ENCODE data around the gene ZC2HC1C.
"Not testable (repeated sequence)": the region's sequence is repeated elsewhere in the genome, so short reads cannot be mapped to it uniquely, and the experiment has no call there.

Gene ZC2HC1C

DNA sequence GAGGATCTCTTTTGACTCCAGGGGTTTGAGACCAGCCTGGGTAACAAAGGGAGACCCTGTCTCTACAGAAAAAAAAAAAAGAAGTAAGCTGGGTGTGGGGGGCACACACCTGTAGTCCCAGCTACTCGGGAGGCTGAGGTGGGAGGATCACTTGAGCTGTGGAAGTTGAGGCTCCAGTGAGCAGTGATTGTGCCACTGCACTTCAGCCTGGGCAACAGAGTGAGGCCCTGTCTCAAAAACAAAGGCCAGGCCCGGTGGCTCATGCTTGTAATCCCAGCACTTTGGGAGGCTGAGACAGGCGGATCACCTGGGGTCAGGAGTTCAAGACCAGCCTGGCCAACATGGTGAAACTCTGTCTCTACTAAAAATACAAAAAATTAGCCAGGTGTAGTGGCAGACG, 1.7 kb upstream of the ZC2HC1C start:
- not testable (repeated sequence) for H3K9me3 ChIP-seq (ENCODE audit: control insufficient read depth, low read length); H3K27me3 ChIP-seq (replicated peaks; ENCODE audit: control insufficient read depth, insufficient read depth, low read length, poor library complexity, severe bottlenecking); H3K27ac ChIP-seq (ENCODE audit: insufficient read depth, low read length, poor library complexity, severe bottlenecking); DNase-seq; H3K36me3 ChIP-seq (ENCODE audit: control insufficient read depth, insufficient read depth, low read length); H3K4me3 ChIP-seq (ENCODE audit: insufficient read depth, low read depth, low read length, poor library complexity, severe bottlenecking)
- H3K4me1 ChIP-seq (ENCODE audit: control insufficient read depth, insufficient read depth, low read length, poor library complexity, severe bottlenecking), result peaks cover 13% of the 10 kb centered on the region

DNA sequence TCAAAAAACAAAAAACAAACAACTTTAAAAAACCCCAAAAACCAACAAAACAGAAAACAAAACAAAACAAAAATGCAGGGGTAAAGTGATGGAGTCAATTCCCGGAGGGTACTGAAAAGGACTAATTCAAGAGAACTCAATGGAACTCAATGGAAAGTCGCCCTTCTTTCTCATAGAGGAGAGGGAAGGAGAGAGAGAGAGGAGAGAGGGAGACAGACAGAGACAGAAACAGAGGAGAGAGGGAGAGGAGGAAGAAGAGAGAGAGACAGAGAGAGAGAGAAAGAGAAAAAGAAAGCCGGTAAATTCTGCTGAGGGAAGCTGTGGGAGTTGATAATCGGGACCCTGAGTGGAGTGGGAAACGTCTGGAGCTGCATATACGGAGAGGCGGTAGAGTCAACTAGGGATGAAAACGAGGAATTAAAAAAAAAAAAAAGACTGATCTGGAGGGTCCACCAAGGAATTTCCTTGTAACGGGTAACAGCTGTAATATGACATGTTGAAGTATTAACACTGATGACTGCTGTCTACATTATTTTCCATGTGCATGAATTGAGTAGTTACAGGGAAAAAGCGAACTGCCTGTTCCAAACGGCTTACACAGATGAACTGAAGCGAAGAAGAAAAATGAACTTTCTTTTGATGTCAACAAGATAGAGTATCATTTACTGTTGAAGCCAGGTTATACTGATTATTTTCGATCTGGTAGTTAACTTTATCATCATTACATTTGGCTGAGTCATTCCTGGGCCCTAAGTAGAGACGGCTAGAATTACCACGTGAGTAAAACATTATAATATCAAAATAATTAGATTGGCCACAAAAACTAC, 934 bp upstream of the ZC2HC1C start:
- Histone ChIP-seq H3K4me3 (ENCODE audit: insufficient read depth, low read depth, low read length, poor library complexity, severe bottlenecking) (peak overlapping the region; percentile 66), H3K4me1 (ENCODE audit: control insufficient read depth, insufficient read depth, low read length, poor library complexity, severe bottlenecking) (peaks cover 8% of the 10 kb centered on the region), H3K27ac (ENCODE audit: insufficient read depth, low read length, poor library complexity, severe bottlenecking) (peak overlapping the region; percentile 30), H3K27me3 (replicated peaks; ENCODE audit: control insufficient read depth, insufficient read depth, low read length, poor library complexity, severe bottlenecking) (no peaks in the 10 kb centered on the region), H3K9me3 (ENCODE audit: control insufficient read depth, low read length) (no peaks in the 10 kb centered on the region), H3K36me3 (ENCODE audit: control insufficient read depth, insufficient read depth, low read length) (no peaks in the 10 kb centered on the region)
- no peak for DNase-seq

DNA sequence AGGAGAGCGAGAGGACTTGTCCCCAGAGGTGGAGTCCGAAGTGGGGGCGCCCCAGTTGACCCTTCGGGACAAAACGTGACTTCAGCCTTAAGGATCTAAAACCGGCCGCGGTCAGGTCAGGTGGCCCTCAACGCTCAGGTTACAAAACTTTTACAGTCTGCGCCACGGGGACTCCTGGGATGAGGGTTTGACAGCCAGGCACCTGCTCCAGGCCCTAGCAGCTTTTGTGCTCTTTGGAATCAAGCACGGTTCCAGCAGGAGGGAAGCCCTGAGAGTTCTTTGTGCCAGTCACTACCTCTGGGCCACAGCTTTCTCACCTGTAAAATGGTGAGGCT, 337 bp downstream of the ZC2HC1C start:
- no peak for DNase-seq
- H3K36me3 ChIP-seq (ENCODE audit: control insufficient read depth, insufficient read depth, low read length), result no peaks in the 10 kb centered on the region
- H3K4me1 ChIP-seq (ENCODE audit: control insufficient read depth, insufficient read depth, low read length, poor library complexity, severe bottlenecking), result peaks cover 8% of the 10 kb centered on the region
- no peak overlapping the region for H3K27ac ChIP-seq (ENCODE audit: insufficient read depth, low read length, poor library complexity, severe bottlenecking)
- no peaks in the 10 kb centered on the region for H3K9me3 ChIP-seq (ENCODE audit: control insufficient read depth, low read length)
- H3K4me3 ChIP-seq (ENCODE audit: insufficient read depth, low read depth, low read length, poor library complexity, severe bottlenecking), result peak overlapping the region; percentile 66
- no peaks in the 10 kb centered on the region for H3K27me3 ChIP-seq (replicated peaks; ENCODE audit: control insufficient read depth, insufficient read depth, low read length, poor library complexity, severe bottlenecking)

DNA sequence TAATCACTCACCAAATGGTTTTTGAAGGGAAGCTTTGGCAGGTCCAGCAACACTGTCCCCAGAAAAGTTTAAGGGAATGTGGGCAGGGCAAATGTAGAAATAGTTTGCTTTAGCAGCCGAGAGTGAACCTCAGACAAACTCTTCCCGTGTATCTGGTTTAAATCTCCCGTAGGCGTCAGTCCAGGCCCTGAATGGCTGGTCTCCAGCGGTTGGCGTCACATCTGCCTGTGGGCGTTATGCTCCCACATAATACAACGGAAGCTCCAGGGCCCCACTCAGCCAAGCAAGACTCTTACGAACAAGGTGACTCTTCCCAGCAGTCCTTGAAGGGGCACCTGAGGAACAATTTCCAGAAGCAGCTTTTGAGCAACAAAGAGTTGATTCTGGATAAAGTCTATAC, 942 bp downstream of the ZC2HC1C start:
- no peaks in the 10 kb centered on the region for H3K36me3 ChIP-seq (ENCODE audit: control insufficient read depth, insufficient read depth, low read length)
- H3K27ac ChIP-seq (ENCODE audit: insufficient read depth, low read length, poor library complexity, severe bottlenecking), result no peak overlapping the region
- no peak for DNase-seq
- no peaks in the 10 kb centered on the region for H3K9me3 ChIP-seq (ENCODE audit: control insufficient read depth, low read length)
- peaks cover 8% of the 10 kb centered on the region for H3K4me1 ChIP-seq (ENCODE audit: control insufficient read depth, insufficient read depth, low read length, poor library complexity, severe bottlenecking)
- H3K27me3 ChIP-seq (replicated peaks; ENCODE audit: control insufficient read depth, insufficient read depth, low read length, poor library complexity, severe bottlenecking), result no peaks in the 10 kb centered on the region
- H3K4me3 ChIP-seq (ENCODE audit: insufficient read depth, low read depth, low read length, poor library complexity, severe bottlenecking), result no peak overlapping the region

DNA sequence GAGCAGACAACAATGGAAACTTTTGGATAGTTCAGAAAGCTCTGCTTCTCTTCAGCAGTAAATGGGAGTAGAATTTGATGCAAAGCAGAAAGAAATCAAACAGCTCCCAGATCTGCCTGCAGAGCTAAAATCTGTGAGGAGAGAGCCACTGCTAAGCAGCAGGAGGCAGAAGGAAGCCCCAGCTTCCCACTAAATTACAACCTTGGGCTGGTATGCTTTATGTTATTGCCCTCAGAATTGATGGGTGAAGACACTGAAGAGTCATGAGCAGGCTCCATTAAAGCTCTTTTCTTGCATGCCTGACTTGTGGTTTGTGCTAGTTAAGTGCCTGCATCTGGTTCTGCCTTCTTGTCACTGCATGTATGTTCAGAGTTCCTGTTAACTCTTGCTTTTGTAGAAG, 8.4 kb downstream of the ZC2HC1C start:
- H3K27me3 ChIP-seq (replicated peaks; ENCODE audit: control insufficient read depth, insufficient read depth, low read length, poor library complexity, severe bottlenecking), result no peaks in the 10 kb centered on the region
- H3K4me1 ChIP-seq (ENCODE audit: control insufficient read depth, insufficient read depth, low read length, poor library complexity, severe bottlenecking), result no peaks in the 10 kb centered on the region
- H3K36me3 ChIP-seq (ENCODE audit: control insufficient read depth, insufficient read depth, low read length), result peaks cover 5% of the 10 kb centered on the region
- H3K27ac ChIP-seq (ENCODE audit: insufficient read depth, low read length, poor library complexity, severe bottlenecking), result no peak overlapping the region
- H3K4me3 ChIP-seq (ENCODE audit: insufficient read depth, low read depth, low read length, poor library complexity, severe bottlenecking), result no peak overlapping the region
- H3K9me3 ChIP-seq (ENCODE audit: control insufficient read depth, low read length), result no peaks in the 10 kb centered on the region
- DNase-seq, result no peak

DNA sequence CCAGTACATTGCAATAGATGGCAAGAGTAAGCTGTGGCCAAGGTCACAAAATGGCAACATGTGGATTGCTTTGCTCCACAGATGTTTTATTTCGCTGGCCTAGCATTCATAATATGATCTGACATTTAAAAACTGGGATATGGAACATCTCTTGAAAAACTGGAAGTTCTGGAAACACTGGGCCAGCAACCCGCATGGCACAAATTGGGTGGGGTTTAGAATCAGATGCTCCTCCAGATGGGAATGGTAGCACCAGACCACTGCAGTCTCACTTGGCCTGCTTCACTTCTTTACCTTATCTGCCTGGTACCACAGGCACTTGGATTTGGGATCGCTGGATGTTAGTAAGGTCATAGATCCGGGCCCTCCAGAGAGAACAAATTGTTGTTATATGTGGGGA, 10.1 kb downstream of the ZC2HC1C start:
- no peaks in the 10 kb centered on the region for H3K4me1 ChIP-seq (ENCODE audit: control insufficient read depth, insufficient read depth, low read length, poor library complexity, severe bottlenecking)
- no peaks in the 10 kb centered on the region for H3K9me3 ChIP-seq (ENCODE audit: control insufficient read depth, low read length)
- H3K4me3 ChIP-seq (ENCODE audit: insufficient read depth, low read depth, low read length, poor library complexity, severe bottlenecking), result no peak overlapping the region
- no peak overlapping the region for H3K27ac ChIP-seq (ENCODE audit: insufficient read depth, low read length, poor library complexity, severe bottlenecking)
- no peak for DNase-seq
- H3K27me3 ChIP-seq (replicated peaks; ENCODE audit: control insufficient read depth, insufficient read depth, low read length, poor library complexity, severe bottlenecking), result no peaks in the 10 kb centered on the region
- H3K36me3 ChIP-seq (ENCODE audit: control insufficient read depth, insufficient read depth, low read length), result peaks cover 20% of the 10 kb centered on the region

DNA sequence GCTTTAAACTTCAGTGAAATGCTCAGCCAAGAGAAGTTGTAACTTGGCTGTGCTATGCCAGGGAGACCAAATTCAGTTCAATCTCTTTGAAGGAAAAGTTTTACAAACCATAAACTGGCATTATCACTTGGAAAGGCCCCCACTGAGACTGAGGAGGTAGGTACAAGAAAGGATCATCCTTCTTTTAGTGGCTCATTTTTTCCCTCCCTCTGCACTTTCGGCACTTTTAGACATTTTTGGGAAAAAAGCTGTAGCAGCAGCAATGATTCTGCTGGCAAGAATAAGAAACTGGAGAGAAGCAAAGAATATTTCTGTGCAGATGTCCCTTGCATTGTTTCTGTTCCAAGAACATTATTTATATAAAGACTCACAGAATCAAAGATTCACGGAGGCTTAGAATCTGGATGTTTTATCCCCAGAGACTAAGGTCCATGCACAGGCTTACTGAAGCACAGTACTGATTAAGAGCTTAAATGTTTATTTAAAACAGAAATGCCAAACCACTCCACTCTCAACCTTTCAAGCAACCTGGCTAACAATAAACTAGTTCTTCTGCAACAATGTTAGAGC, 12.3 kb downstream of the ZC2HC1C start:
- Histone ChIP-seq H3K4me3 (ENCODE audit: insufficient read depth, low read depth, low read length, poor library complexity, severe bottlenecking) (no peak overlapping the region), H3K9me3 (ENCODE audit: control insufficient read depth, low read length) (no peaks in the 10 kb centered on the region), H3K27ac (ENCODE audit: insufficient read depth, low read length, poor library complexity, severe bottlenecking) (no peak overlapping the region), H3K27me3 (replicated peaks; ENCODE audit: control insufficient read depth, insufficient read depth, low read length, poor library complexity, severe bottlenecking) (no peaks in the 10 kb centered on the region), H3K36me3 (ENCODE audit: control insufficient read depth, insufficient read depth, low read length) (peaks cover 40% of the 10 kb centered on the region), H3K4me1 (ENCODE audit: control insufficient read depth, insufficient read depth, low read length, poor library complexity, severe bottlenecking) (no peaks in the 10 kb centered on the region)
- no peak for DNase-seq

DNA sequence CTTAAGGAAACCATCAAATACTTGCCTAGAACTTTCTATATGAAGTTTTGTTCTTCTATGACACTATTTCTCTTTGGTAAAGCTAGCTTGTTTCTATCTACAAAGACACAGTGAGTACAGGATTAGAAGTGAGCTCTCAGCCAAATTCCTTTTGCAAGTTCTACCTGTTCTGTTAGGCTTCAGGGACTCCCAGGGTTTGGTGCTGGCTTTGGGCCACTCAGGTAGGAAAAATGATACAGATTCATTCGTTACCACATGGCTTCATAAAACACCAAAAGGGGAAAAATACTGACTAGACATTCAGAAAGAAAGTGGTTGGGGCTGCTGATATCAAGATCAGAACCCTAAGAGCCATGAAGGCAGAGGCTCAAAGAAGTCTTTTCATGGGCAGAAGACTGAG, 13.8 kb downstream of the ZC2HC1C start:
- H3K36me3 ChIP-seq (ENCODE audit: control insufficient read depth, insufficient read depth, low read length), result peaks cover 55% of the 10 kb centered on the region

DNA sequence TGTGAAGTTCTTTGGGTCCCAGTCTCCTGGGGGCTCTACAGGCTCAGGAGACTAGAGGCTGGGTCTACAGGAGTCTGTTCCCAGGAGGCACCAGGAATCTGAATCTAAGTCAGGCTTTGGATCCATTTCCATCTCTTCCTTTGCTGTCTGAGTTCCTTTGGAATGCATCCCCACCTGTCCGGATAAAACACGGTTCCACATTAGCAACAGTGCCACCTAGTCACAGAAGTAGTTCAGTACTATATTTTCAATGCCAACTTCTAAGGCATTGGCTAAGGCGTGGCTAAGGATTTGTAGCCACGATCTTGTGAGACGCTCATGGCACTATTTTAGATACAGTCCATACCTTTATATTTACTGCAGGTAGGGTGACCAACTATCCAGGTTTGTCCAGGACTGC, 15.1 kb downstream of the ZC2HC1C start:
- Histone ChIP-seq H3K4me3 (ENCODE audit: insufficient read depth, low read depth, low read length, poor library complexity, severe bottlenecking) (no peak overlapping the region), H3K27me3 (replicated peaks; ENCODE audit: control insufficient read depth, insufficient read depth, low read length, poor library complexity, severe bottlenecking) (no peaks in the 10 kb centered on the region), H3K36me3 (ENCODE audit: control insufficient read depth, insufficient read depth, low read length) (peaks cover 56% of the 10 kb centered on the region), H3K9me3 (ENCODE audit: control insufficient read depth, low read length) (no peaks in the 10 kb centered on the region), H3K4me1 (ENCODE audit: control insufficient read depth, insufficient read depth, low read length, poor library complexity, severe bottlenecking) (no peaks in the 10 kb centered on the region), H3K27ac (ENCODE audit: insufficient read depth, low read length, poor library complexity, severe bottlenecking) (no peak overlapping the region)
- no peak for DNase-seq

More for the DNA sequence above, 13.8 kb downstream of the ZC2HC1C start:
- H3K4me3 ChIP-seq (ENCODE audit: insufficient read depth, low read depth, low read length, poor library complexity, severe bottlenecking), result no peak overlapping the region
- no peaks in the 10 kb centered on the region for H3K27me3 ChIP-seq (replicated peaks; ENCODE audit: control insufficient read depth, insufficient read depth, low read length, poor library complexity, severe bottlenecking)
- no peaks in the 10 kb centered on the region for H3K9me3 ChIP-seq (ENCODE audit: control insufficient read depth, low read length)
- DNase-seq, result no peak
- H3K27ac ChIP-seq (ENCODE audit: insufficient read depth, low read length, poor library complexity, severe bottlenecking), result no peak overlapping the region
- no peaks in the 10 kb centered on the region for H3K4me1 ChIP-seq (ENCODE audit: control insufficient read depth, insufficient read depth, low read length, poor library complexity, severe bottlenecking)

DNA sequence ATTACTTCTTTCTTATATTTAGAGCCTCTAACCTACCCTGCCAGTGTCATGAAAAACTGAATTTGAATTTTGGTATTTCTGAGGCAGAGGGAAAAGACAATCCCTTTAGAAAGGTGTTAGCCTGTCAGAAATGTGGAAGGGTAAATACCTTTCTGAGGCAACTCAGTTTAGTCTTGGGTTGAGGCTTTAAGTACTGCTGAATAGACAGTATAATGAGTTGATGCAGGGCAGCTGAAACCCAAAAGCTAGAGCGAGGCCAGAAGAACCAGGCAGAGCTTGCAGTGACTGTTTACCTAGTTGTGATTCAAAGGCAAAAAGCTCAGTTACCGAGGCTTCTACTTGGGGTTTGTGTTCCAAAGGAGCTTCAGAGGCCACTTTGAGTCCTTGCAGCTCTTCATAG, 18.7 kb downstream of the ZC2HC1C start:
- no peaks in the 10 kb centered on the region for H3K9me3 ChIP-seq (ENCODE audit: control insufficient read depth, low read length)
- no peak overlapping the region for H3K27ac ChIP-seq (ENCODE audit: insufficient read depth, low read length, poor library complexity, severe bottlenecking)
- no peaks in the 10 kb centered on the region for H3K27me3 ChIP-seq (replicated peaks; ENCODE audit: control insufficient read depth, insufficient read depth, low read length, poor library complexity, severe bottlenecking)
- H3K4me1 ChIP-seq (ENCODE audit: control insufficient read depth, insufficient read depth, low read length, poor library complexity, severe bottlenecking), result no peaks in the 10 kb centered on the region
- no peak overlapping the region for H3K4me3 ChIP-seq (ENCODE audit: insufficient read depth, low read depth, low read length, poor library complexity, severe bottlenecking)
- H3K36me3 ChIP-seq (ENCODE audit: control insufficient read depth, insufficient read depth, low read length), result peaks cover 62% of the 10 kb centered on the region
- DNase-seq, result no peak
